HEK293 (cell line): Measurements from ENCODE around the gene BAG5.

ENCODE experiments used
- CTCF ChIP-seq: fragments of 450-650 bp; formaldehyde crosslinking; IDR thresholded peaks from 2 replicates; pipeline ENCODE4 v1.5.1; 2016; ENCODE audit warnings: missing biosample characterization, missing genetic modification characterization
- GLI4 ChIP-seq: fragments of 450-650 bp; formaldehyde crosslinking; IDR thresholded peaks from 2 replicates; pipeline ENCODE4 v1.5.1; 2016; ENCODE audit warnings: missing biosample characterization, missing genetic modification characterization
- KLF1 ChIP-seq: fragments of 450-650 bp; formaldehyde crosslinking; IDR thresholded peaks from 2 replicates; pipeline ENCODE4 v1.5.1; 2016; ENCODE audit warnings: missing biosample characterization, missing genetic modification characterization
- MYNN ChIP-seq: fragments of 450-650 bp; formaldehyde crosslinking; IDR thresholded peaks from 2 replicates; pipeline ENCODE4 v1.5.1; 2016; ENCODE audit warnings: missing biosample characterization, missing genetic modification characterization, borderline replicate concordance
- REPIN1 ChIP-seq: fragments of 450-650 bp; formaldehyde crosslinking; IDR thresholded peaks from 2 replicates; pipeline ENCODE4 v1.5.1; 2017; ENCODE audit warnings: missing biosample characterization, missing genetic modification characterization, low read depth
- SP3 ChIP-seq: fragments of 450-650 bp; formaldehyde crosslinking; IDR thresholded peaks from 2 replicates; pipeline ENCODE4 v1.5.1; 2016; ENCODE audit warnings: missing biosample characterization, missing genetic modification characterization
- TCF7L2 ChIP-seq: IDR thresholded peaks from 2 replicates; pipeline ENCODE4 v1.6.1; 2011; ENCODE audit warnings: low read depth, mild to moderate bottlenecking, inconsistent platforms, low read length, moderate library complexity, borderline replicate concordance
- ZBTB48 ChIP-seq: fragments of 450-650 bp; formaldehyde crosslinking; IDR thresholded peaks from 2 replicates; pipeline ENCODE4 v1.5.1; 2016; ENCODE audit warnings: missing biosample characterization, missing genetic modification characterization
- ZBTB7A ChIP-seq: fragments of 450-650 bp; formaldehyde crosslinking; IDR thresholded peaks from 2 replicates; pipeline ENCODE4 v1.5.1; 2016; ENCODE audit warnings: low read depth, missing biosample characterization, missing genetic modification characterization
- ZBTB8A ChIP-seq: fragments of 450-650 bp; formaldehyde crosslinking; IDR thresholded peaks from 2 replicates; pipeline ENCODE4 v1.5.1; 2016; ENCODE audit warnings: missing biosample characterization, missing genetic modification characterization
- ZFP3 ChIP-seq: fragments of 450-650 bp; formaldehyde crosslinking; IDR thresholded peaks from 2 replicates; pipeline ENCODE4 v1.5.1; 2016; ENCODE audit warnings: low read depth, missing biosample characterization, missing genetic modification characterization
- ZFP37 ChIP-seq: fragments of 450-650 bp; formaldehyde crosslinking; IDR thresholded peaks from 2 replicates; pipeline ENCODE4 v1.5.1; 2016; ENCODE audit warnings: missing biosample characterization, missing genetic modification characterization
- ZNF133 ChIP-seq: fragments of 450-650 bp; formaldehyde crosslinking; IDR thresholded peaks from 2 replicates; pipeline ENCODE4 v1.5.1; 2016; ENCODE audit warnings: missing biosample characterization, missing genetic modification characterization
- ZNF146 ChIP-seq: fragments of 450-650 bp; formaldehyde crosslinking; IDR thresholded peaks from 2 replicates; pipeline ENCODE4 v1.5.1; 2016; ENCODE audit warnings: missing biosample characterization, missing genetic modification characterization
- ZNF169 ChIP-seq: fragments of 450-650 bp; formaldehyde crosslinking; IDR thresholded peaks from 2 replicates; pipeline ENCODE4 v1.5.1; 2016; ENCODE audit warnings: missing biosample characterization, missing genetic modification characterization
- ZNF174 ChIP-seq: fragments of 450-650 bp; formaldehyde crosslinking; IDR thresholded peaks from 2 replicates; pipeline ENCODE4 v1.5.0; 2017; ENCODE audit warnings: missing biosample characterization, mild to moderate bottlenecking, missing genetic modification characterization
- ZNF175 ChIP-seq: fragments of 450-650 bp; formaldehyde crosslinking; IDR thresholded peaks from 2 replicates; pipeline ENCODE4 v1.5.1; 2016; ENCODE audit warnings: missing biosample characterization, missing genetic modification characterization
- ZNF18 ChIP-seq: fragments of 450-650 bp; formaldehyde crosslinking; IDR thresholded peaks from 2 replicates; pipeline ENCODE4 v1.5.1; 2016; ENCODE audit warnings: missing biosample characterization, missing genetic modification characterization
- ZNF184 ChIP-seq: fragments of 450-650 bp; IDR thresholded peaks from 2 replicates; pipeline ENCODE4 v1.5.1; 2018; ENCODE audit warnings: missing biosample characterization, mild to moderate bottlenecking, missing genetic modification characterization
- ZNF202 ChIP-seq: fragments of 450-650 bp; formaldehyde crosslinking; IDR thresholded peaks from 2 replicates; pipeline ENCODE4 v1.5.1; 2016; ENCODE audit warnings: missing biosample characterization, missing genetic modification characterization, borderline replicate concordance
- ZNF23 ChIP-seq: fragments of 450-650 bp; formaldehyde crosslinking; IDR thresholded peaks from 2 replicates; pipeline ENCODE4 v1.5.1; 2016; ENCODE audit warnings: missing biosample characterization, missing genetic modification characterization, borderline replicate concordance
- ZNF426 ChIP-seq: fragments of 450-650 bp; formaldehyde crosslinking; IDR thresholded peaks from 2 replicates; pipeline ENCODE4 v1.5.1; 2017; ENCODE audit warnings: missing biosample characterization, missing genetic modification characterization, mild to moderate bottlenecking, inconsistent platforms, moderate library complexity
- ZNF530 ChIP-seq: fragments of 450-650 bp; formaldehyde crosslinking; IDR thresholded peaks from 2 replicates; pipeline ENCODE4 v1.5.1; 2016; ENCODE audit warnings: low read depth, missing biosample characterization, missing genetic modification characterization
- ZNF561 ChIP-seq: fragments of 450-650 bp; IDR thresholded peaks from 2 replicates; pipeline ENCODE4 v1.5.1; 2018; ENCODE audit warnings: missing biosample characterization, missing genetic modification characterization, borderline replicate concordance
- ZNF658 ChIP-seq: fragments of 450-650 bp; formaldehyde crosslinking; IDR thresholded peaks from 2 replicates; pipeline ENCODE4; 2016; ENCODE audit warnings: missing biosample characterization, missing genetic modification characterization
- ZNF660 ChIP-seq: fragments of 450-650 bp; IDR thresholded peaks from 2 replicates; pipeline ENCODE4 v1.5.1; 2018; ENCODE audit warnings: missing biosample characterization, mild to moderate bottlenecking, missing genetic modification characterization
- ZNF664 ChIP-seq: fragments of 450-650 bp; formaldehyde crosslinking; IDR thresholded peaks from 2 replicates; pipeline ENCODE4 v1.5.1; 2016; ENCODE audit warnings: missing biosample characterization, missing genetic modification characterization
- ZNF76 ChIP-seq: fragments of 450-650 bp; formaldehyde crosslinking; IDR thresholded peaks from 2 replicates; pipeline ENCODE4; 2016; ENCODE audit warnings: low read depth, missing biosample characterization, missing genetic modification characterization, borderline replicate concordance
- ZNF792 ChIP-seq: fragments of 450-650 bp; formaldehyde crosslinking; IDR thresholded peaks from 2 replicates; pipeline ENCODE4 v1.5.1; 2016; ENCODE audit warnings: missing biosample characterization, missing genetic modification characterization
- ZSCAN30 ChIP-seq: fragments of 450-650 bp; IDR thresholded peaks from 2 replicates; pipeline ENCODE4 v1.5.1; 2018; ENCODE audit warnings: missing biosample characterization, mild to moderate bottlenecking, missing genetic modification characterization, moderate library complexity
- ZXDB ChIP-seq: fragments of 450-650 bp; formaldehyde crosslinking; IDR thresholded peaks from 2 replicates; pipeline ENCODE4 v1.5.1; 2016; ENCODE audit warnings: missing biosample characterization, missing genetic modification characterization
- TF ChIP-seq, protein P1 (sequence below): fragments of 450-650 bp; formaldehyde crosslinking; IDR thresholded peaks from 2 replicates; pipeline ENCODE4 v1.5.1; 2016; ENCODE audit warnings: missing biosample characterization, missing genetic modification characterization
- TF ChIP-seq, protein P2 (sequence below): fragments of 450-650 bp; formaldehyde crosslinking; IDR thresholded peaks from 2 replicates; pipeline ENCODE4 v1.5.1; 2017; ENCODE audit warnings: missing biosample characterization, missing genetic modification characterization

The BAG5 gene

GRCh38 chr14:103519043-103519836 is 43.2 kb downstream of the BAG5 start (continued):
- TF ChIP-seq, protein P1, sequence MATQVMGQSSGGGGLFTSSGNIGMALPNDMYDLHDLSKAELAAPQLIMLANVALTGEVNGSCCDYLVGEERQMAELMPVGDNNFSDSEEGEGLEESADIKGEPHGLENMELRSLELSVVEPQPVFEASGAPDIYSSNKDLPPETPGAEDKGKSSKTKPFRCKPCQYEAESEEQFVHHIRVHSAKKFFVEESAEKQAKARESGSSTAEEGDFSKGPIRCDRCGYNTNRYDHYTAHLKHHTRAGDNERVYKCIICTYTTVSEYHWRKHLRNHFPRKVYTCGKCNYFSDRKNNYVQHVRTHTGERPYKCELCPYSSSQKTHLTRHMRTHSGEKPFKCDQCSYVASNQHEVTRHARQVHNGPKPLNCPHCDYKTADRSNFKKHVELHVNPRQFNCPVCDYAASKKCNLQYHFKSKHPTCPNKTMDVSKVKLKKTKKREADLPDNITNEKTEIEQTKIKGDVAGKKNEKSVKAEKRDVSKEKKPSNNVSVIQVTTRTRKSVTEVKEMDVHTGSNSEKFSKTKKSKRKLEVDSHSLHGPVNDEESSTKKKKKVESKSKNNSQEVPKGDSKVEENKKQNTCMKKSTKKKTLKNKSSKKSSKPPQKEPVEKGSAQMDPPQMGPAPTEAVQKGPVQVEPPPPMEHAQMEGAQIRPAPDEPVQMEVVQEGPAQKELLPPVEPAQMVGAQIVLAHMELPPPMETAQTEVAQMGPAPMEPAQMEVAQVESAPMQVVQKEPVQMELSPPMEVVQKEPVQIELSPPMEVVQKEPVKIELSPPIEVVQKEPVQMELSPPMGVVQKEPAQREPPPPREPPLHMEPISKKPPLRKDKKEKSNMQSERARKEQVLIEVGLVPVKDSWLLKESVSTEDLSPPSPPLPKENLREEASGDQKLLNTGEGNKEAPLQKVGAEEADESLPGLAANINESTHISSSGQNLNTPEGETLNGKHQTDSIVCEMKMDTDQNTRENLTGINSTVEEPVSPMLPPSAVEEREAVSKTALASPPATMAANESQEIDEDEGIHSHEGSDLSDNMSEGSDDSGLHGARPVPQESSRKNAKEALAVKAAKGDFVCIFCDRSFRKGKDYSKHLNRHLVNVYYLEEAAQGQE (tag by site-specific recombination) = no peak
- TF ChIP-seq ZNF202 (tag by site-specific recombination) = no peak
- TF ChIP-seq ZNF184 (tag by site-specific recombination) = 0 out of 2 replicates have a peak, but pooled peaks have one; percentile 13
- TF ChIP-seq ZNF660 (tag by site-specific recombination) = no peak
- no peak for TF ChIP-seq ZFP37 (tag by site-specific recombination)
- no peak for TF ChIP-seq ZNF133 (tag by site-specific recombination)
- TF ChIP-seq ZNF426 (tag by site-specific recombination) = no peak
- no peak for TF ChIP-seq ZNF23 (tag by site-specific recombination)
- TF ChIP-seq ZNF146 (tag by site-specific recombination) = no peak
- no peak for TF ChIP-seq REPIN1 (tag by site-specific recombination)
- 0 out of 2 replicates have a peak, but pooled peaks have one; percentile 9 for TF ChIP-seq ZBTB7A (tag by site-specific recombination)
- TF ChIP-seq, protein P2, sequence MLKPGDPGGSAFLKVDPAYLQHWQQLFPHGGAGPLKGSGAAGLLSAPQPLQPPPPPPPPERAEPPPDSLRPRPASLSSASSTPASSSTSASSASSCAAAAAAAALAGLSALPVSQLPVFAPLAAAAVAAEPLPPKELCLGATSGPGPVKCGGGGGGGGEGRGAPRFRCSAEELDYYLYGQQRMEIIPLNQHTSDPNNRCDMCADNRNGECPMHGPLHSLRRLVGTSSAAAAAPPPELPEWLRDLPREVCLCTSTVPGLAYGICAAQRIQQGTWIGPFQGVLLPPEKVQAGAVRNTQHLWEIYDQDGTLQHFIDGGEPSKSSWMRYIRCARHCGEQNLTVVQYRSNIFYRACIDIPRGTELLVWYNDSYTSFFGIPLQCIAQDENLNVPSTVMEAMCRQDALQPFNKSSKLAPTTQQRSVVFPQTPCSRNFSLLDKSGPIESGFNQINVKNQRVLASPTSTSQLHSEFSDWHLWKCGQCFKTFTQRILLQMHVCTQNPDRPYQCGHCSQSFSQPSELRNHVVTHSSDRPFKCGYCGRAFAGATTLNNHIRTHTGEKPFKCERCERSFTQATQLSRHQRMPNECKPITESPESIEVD (tag by site-specific recombination) = no peak
- TF ChIP-seq ZNF664 = no peak
- TF ChIP-seq CTCF (tag by site-specific recombination) = no peak
- TF ChIP-seq ZNF561 = peak; percentile 68; the same call in 1 of the 2 replicates
- TF ChIP-seq ZNF18 = no peak
- no peak for TF ChIP-seq ZNF175
- TF ChIP-seq ZFP3 (tag by site-specific recombination) = no peak
- no peak for TF ChIP-seq ZNF169 (tag by site-specific recombination)
- peak; percentile 68 for TF ChIP-seq ZNF76
- TF ChIP-seq GLI4 = 0 out of 2 replicates have a peak, but pooled peaks have one; percentile 16
- TF ChIP-seq TCF7L2 = no peak
- TF ChIP-seq MYNN (tag by site-specific recombination) = no peak
- TF ChIP-seq ZBTB48 = 0 out of 2 replicates have a peak, but pooled peaks have one; percentile 63
- peak; percentile 76 for TF ChIP-seq ZXDB (tag by site-specific recombination)
- TF ChIP-seq SP3 (tag by site-specific recombination) = peak; percentile 44; the same call in 1 of the 2 replicates
- TF ChIP-seq ZNF792 (tag by site-specific recombination) = no peak
- TF ChIP-seq ZBTB8A (tag by site-specific recombination) = peak; percentile 21; the same call in 1 of the 2 replicates
- TF ChIP-seq ZNF530 = no peak
- TF ChIP-seq KLF1 (tag by site-specific recombination) = peak; percentile 84
- TF ChIP-seq ZNF174 (tag by site-specific recombination) = no peak
- peak; percentile 64 for TF ChIP-seq ZSCAN30 (tag by site-specific recombination)
- TF ChIP-seq ZNF658 = no peak
